OCI-LY3 (cell line): ENCODE measurements around the gene PHC3.

Experiments used
- H2AFZ ChIP-seq: fragments of 200-600, 300-600 bp; shearing (Covaris generic); 2 replicates; pipeline ENCODE4 v1.6.0; 2014; ENCODE audit warnings: antibody characterized with exemption, low read depth, low read length
- H3K27ac ChIP-seq: fragments of 200-600, 300-600 bp; sonication (generic); 2 replicates; pipeline ENCODE4 v1.5.1; 2014; ENCODE audit warnings: mild to moderate bottlenecking, low read length, moderate library complexity, mixed read lengths
- H3K27me3 ChIP-seq: fragments of 200-600, 300-600 bp; sonication (generic); 2 replicates; pipeline ENCODE4 v1.6.1; 2014; ENCODE audit warnings: low read depth, low read length, mixed read lengths
- H3K36me3 ChIP-seq: fragments of 200-600, 300-600 bp; sonication (generic); replicated peaks from 2 replicates; pipeline ENCODE3; 2014; ENCODE audit warnings: low read depth, low read length, mixed read lengths
- H3K4me1 ChIP-seq: fragments of 300-600, 200-600 bp; sonication (generic); 2 replicates; pipeline ENCODE4 v1.6.1; 2014; ENCODE audit warnings: low read length, mixed read lengths
- H3K4me2 ChIP-seq: fragments of 200-600, 300-600 bp; sonication (generic); 2 replicates; pipeline ENCODE4 v1.6.1; 2014; ENCODE audit warnings: low read length, mixed read lengths
- H3K4me3 ChIP-seq: fragments of 300-600, 200-600 bp; sonication (generic); 2 replicates; pipeline ENCODE4 v1.5.1; 2014; ENCODE audit warnings: antibody characterized with exemption, mild to moderate bottlenecking, low read length, moderate library complexity
- H3K79me2 ChIP-seq: fragments of 300-600, 200-600 bp; shearing (Covaris generic); 2 replicates; pipeline ENCODE4 v1.6.1; 2014; ENCODE audit warnings: mild to moderate bottlenecking, low read length, mixed read lengths
- H3K9ac ChIP-seq: fragments of 300-600, 200-600 bp; shearing (Covaris generic); 2 replicates; pipeline ENCODE4 v1.6.0; 2014; ENCODE audit warnings: mild to moderate bottlenecking, low read length, moderate library complexity
- H3K9me3 ChIP-seq: fragments of 200-600, 300-600 bp; shearing (Covaris generic); 2 replicates; pipeline ENCODE4 v1.6.1; 2014; ENCODE audit warnings: low read length, mixed read lengths; ENCODE audit not compliant: insufficient read depth
- H4K20me1 ChIP-seq: fragments of 200-600, 300-600 bp; sonication (generic); 2 replicates; pipeline ENCODE4 v1.6.1; 2016; ENCODE audit warnings: low read length, mixed read lengths; ENCODE audit not compliant: insufficient read depth
- CTCF ChIP-seq: fragments of 200-600, 300-600 bp; sonication (generic); IDR thresholded peaks from 2 replicates; pipeline ENCODE4 v1.5.1; 2014; ENCODE audit warnings: antibody characterized with exemption, low read length, low read depth
- EZH2phosphoT487 ChIP-seq: fragments of 200-600 bp; shearing (Covaris generic); IDR thresholded peaks from 2 replicates; pipeline ENCODE4 v1.6.1; 2018; ENCODE audit warnings: antibody characterized with exemption, mixed run types, low read depth

PHC3 gene

GRCh38 chr3:170054204-170054603, 127.3 kb downstream of the PHC3 start:
- H3K27me3 ChIP-seq: peaks cover 77% of the 10 kb centered on the region
- H3K79me2 ChIP-seq: no peaks in the 10 kb centered on the region
- H3K4me2 ChIP-seq: no peak overlapping the region
- H3K27ac ChIP-seq: no peak overlapping the region
- H3K36me3 ChIP-seq: no peaks in the 10 kb centered on the region
- H3K9me3 ChIP-seq: 0 out of 2 replicates have a peak, but pooled peaks cover 6% of the 10 kb centered on the region
- H4K20me1 ChIP-seq: peaks cover 24% of the 10 kb centered on the region; the same call in 1 of the 2 replicates
- no peak overlapping the region for H2AFZ ChIP-seq
- H3K9ac ChIP-seq: no peak overlapping the region
- TF ChIP-seq CTCF (peak; percentile 83), EZH2phosphoT487 (no peak)
- peaks cover 46% of the 10 kb centered on the region for H3K4me1 ChIP-seq
- H3K4me3 ChIP-seq: no peak overlapping the region

GRCh38 chr3:170052398-170052797, 129.1 kb downstream of the PHC3 start:
- peaks cover 36% of the 10 kb centered on the region for H3K4me1 ChIP-seq
- no peaks in the 10 kb centered on the region for H3K36me3 ChIP-seq
- H3K27me3 ChIP-seq: peaks cover 77% of the 10 kb centered on the region
- H3K27ac ChIP-seq: no peak overlapping the region
- TF ChIP-seq CTCF: no peak
- no peak for TF ChIP-seq EZH2phosphoT487
- peaks cover 14% of the 10 kb centered on the region; the same call in 1 of the 2 replicates for H4K20me1 ChIP-seq
- H2AFZ ChIP-seq: no peak overlapping the region
- no peak overlapping the region for H3K4me3 ChIP-seq
- no peak overlapping the region for H3K9ac ChIP-seq
- H3K79me2 ChIP-seq: no peaks in the 10 kb centered on the region
- 0 out of 2 replicates have a peak, but pooled peaks cover 6% of the 10 kb centered on the region for H3K9me3 ChIP-seq
- no peak overlapping the region for H3K4me2 ChIP-seq

GRCh38 chr3:170050753-170051152, 130.8 kb downstream of the PHC3 start:
- Histone ChIP-seq H3K9ac (no peak overlapping the region), H3K79me2 (no peaks in the 10 kb centered on the region), H3K27ac (no peak overlapping the region), H3K4me3 (no peak overlapping the region), H3K36me3 (no peaks in the 10 kb centered on the region), H3K9me3 (0 out of 2 replicates have a peak, but pooled peaks cover 6% of the 10 kb centered on the region), H3K27me3 (peaks cover 80% of the 10 kb centered on the region), H2AFZ (no peak overlapping the region), H4K20me1 (peaks cover 7% of the 10 kb centered on the region; the same call in 1 of the 2 replicates), H3K4me1 (peaks cover 30% of the 10 kb centered on the region), H3K4me2 (no peak overlapping the region)
- TF ChIP-seq EZH2phosphoT487 (no peak), CTCF (no peak)

- H3K27ac ChIP-seq: no peak overlapping the region
- H3K4me2 ChIP-seq: no peak overlapping the region; the same call in 1 of the 2 replicates
- H3K4me1 ChIP-seq: peaks cover 30% of the 10 kb centered on the region
- H2AFZ ChIP-seq: no peak overlapping the region
- H3K79me2 ChIP-seq: no peaks in the 10 kb centered on the region
- H3K36me3 ChIP-seq: no peaks in the 10 kb centered on the region
- H3K9me3 ChIP-seq: 0 out of 2 replicates have a peak, but pooled peaks cover 6% of the 10 kb centered on the region
- no peak overlapping the region for H3K4me3 ChIP-seq
- H3K27me3 ChIP-seq: peaks cover 80% of the 10 kb centered on the region
- H4K20me1 ChIP-seq: peaks cover 4% of the 10 kb centered on the region; the same call in 1 of the 2 replicates
- TF ChIP-seq EZH2phosphoT487: no peak
- no peak for TF ChIP-seq CTCF
- no peak overlapping the region for H3K9ac ChIP-seq
Observed at GRCh38 chr3:170049146-170050000, 132.2 kb downstream of the PHC3 start.
